SK-N-SH (cell line): Measurements from ENCODE around the gene SUPT3H. TPM values are rescaled to one million over a fixed set of nuclear protein-coding genes. Genes with fewer than 3 reads are reported as not detected.

Source experiments
- CTCF ChIA-PET: fragments of 300-600, 350-600 bp; formaldehyde crosslinking; extraction: SDS; loops from one replicate; lab custom pipeline; 2021; lab: Yijun Ruan, JAX
- POLR2A ChIA-PET: fragments of 350-600 bp; sonication (Branson Sonifier 250); formaldehyde crosslinking; extraction: SDS; loops from one replicate; lab custom pipeline; 2020; ENCODE audit warnings: antibody characterized with exemption, inconsistent platforms; lab: Yijun Ruan, JAX
- DNase-seq: peaks from one replicate; pipeline ENCODE4 v3.0.0; 2012
- H2AFZ ChIP-seq: fragments of 200-600 bp; sonication (generic); 2 replicates; pipeline ENCODE4 v1.8.1; 2016; ENCODE audit warnings: antibody characterized with exemption, mild to moderate bottlenecking, low read depth
- H3F3A ChIP-seq: fragments of 200-600 bp; sonication (generic); replicated peaks from 2 replicates; pipeline ENCODE3; 2016; ENCODE audit warnings: antibody characterized with exemption, mild to moderate bottlenecking; ENCODE audit not compliant: insufficient read depth
- H3K27ac ChIP-seq, 2 experiments: fragments of 200-500 bp in 1 of 2; fragments of 200-600 bp in 1 of 2; sonication (Bioruptor generic) in 1 of 2; sonication (generic), shearing (Covaris generic) in 1 of 2; 2 replicates each; pipeline versions ENCODE4 v1.5.1 to v1.6.1; 2014 to 2016; ENCODE audit warnings: low read depth in 2 of 2, inconsistent platforms in 1 of 2, low read length in 1 of 2, mild to moderate bottlenecking in 1 of 2, mixed read lengths in 1 of 2
- H3K27me3 ChIP-seq: fragments of 200-600 bp; sonication (generic), shearing (Covaris generic); 2 replicates; pipeline ENCODE4 v1.6.1; 2016; ENCODE audit warnings: mixed run types; ENCODE audit not compliant: insufficient read depth
- H3K36me3 ChIP-seq, 2 experiments: fragments of 200-500 bp in 1 of 2; fragments of 200-600 bp in 1 of 2; sonication (Bioruptor generic) in 1 of 2; sonication (generic) in 1 of 2; replicated peaks in 1 of 2; 2 replicates each; pipeline versions ENCODE3 to v1.5.1; 2014 to 2016; ENCODE audit warnings: low read length in 1 of 2, mild to moderate bottlenecking in 1 of 2; ENCODE audit not compliant: insufficient read depth in 2 of 2, control insufficient read depth in 1 of 2
- H3K4me1 ChIP-seq, 2 experiments: fragments of 200-500 bp in 1 of 2; fragments of 200-600 bp in 1 of 2; sonication (Bioruptor generic) in 1 of 2; sonication (generic), shearing (Covaris generic) in 1 of 2; 2 replicates each; pipeline versions ENCODE4 v1.5.1 to v1.6.1; 2014 to 2016; ENCODE audit warnings: low read depth in 1 of 2, low read length in 1 of 2, mixed run types in 1 of 2; ENCODE audit not compliant: insufficient read depth in 2 of 2, control insufficient read depth in 1 of 2
- H3K4me2 ChIP-seq: fragments of 200-600 bp; sonication (generic), shearing (Covaris generic); 2 replicates; pipeline ENCODE4 v1.6.1; 2017; ENCODE audit warnings: mixed run types
- H3K4me3 ChIP-seq, 2 experiments: fragments of 200-500 bp in 1 of 2; fragments of 200-600 bp in 1 of 2; sonication (Bioruptor generic) in 1 of 2; sonication (generic), shearing (Covaris generic) in 1 of 2; 2 replicates each; pipeline versions ENCODE4 v1.5.1 to v1.8.1; 2014 to 2016; ENCODE audit warnings: low read depth in 2 of 2, inconsistent platforms in 1 of 2, low read length in 1 of 2, mild to moderate bottlenecking in 1 of 2, mixed read lengths in 1 of 2, moderate library complexity in 1 of 2
- H3K79me2 ChIP-seq: fragments of 200-600 bp; sonication (generic); 2 replicates; pipeline ENCODE4 v1.8.1; 2017; ENCODE audit warnings: mild to moderate bottlenecking; ENCODE audit not compliant: insufficient read depth
- H3K9ac ChIP-seq: fragments of 200-600 bp; sonication (generic); 2 replicates; pipeline ENCODE4 v1.6.1; 2017; ENCODE audit warnings: mixed run types
- H3K9me2 ChIP-seq: fragments of 200-600 bp; sonication (generic); 2 replicates; pipeline ENCODE4 v1.6.1; 2017; ENCODE audit warnings: mixed run types
- H3K9me3 ChIP-seq: fragments of 200-600 bp; sonication (generic); 2 replicates; pipeline ENCODE4 v1.6.1; 2017; ENCODE audit warnings: mixed run types, mild to moderate bottlenecking, moderate library complexity
- H4K20me1 ChIP-seq: fragments of 200-600 bp; sonication (generic); 2 replicates; pipeline ENCODE4 v1.6.1; 2017; ENCODE audit warnings: mild to moderate bottlenecking, mixed run types; ENCODE audit not compliant: insufficient read depth
- ELF1 ChIP-seq: IDR thresholded peaks from 2 replicates; pipeline ENCODE4 v1.4.0; 2012
- FOSL2 ChIP-seq: IDR thresholded peaks from 2 replicates; pipeline ENCODE4 v1.4.0; 2012; ENCODE audit warnings: low read depth, mild to moderate bottlenecking, moderate library complexity, borderline replicate concordance
- FOXM1 ChIP-seq: IDR thresholded peaks from 2 replicates; pipeline ENCODE4 v1.4.0; 2012; ENCODE audit warnings: low read depth, mild to moderate bottlenecking
- GATA2 ChIP-seq: sonication (generic); formaldehyde crosslinking; IDR thresholded peaks from 2 replicates; pipeline ENCODE4 v1.5.0; 2020; ENCODE audit warnings: mild to moderate bottlenecking, missing genetic modification reagents
- MAX ChIP-seq: IDR thresholded peaks from 2 replicates; pipeline ENCODE4 v1.4.0; 2012; ENCODE audit warnings: low read depth
- NRF1 ChIP-seq: IDR thresholded peaks from 2 replicates; pipeline ENCODE4 v1.6.1; 2012; ENCODE audit warnings: low read depth, mild to moderate bottlenecking, low read length
- RAD21 ChIP-seq: IDR thresholded peaks from 2 replicates; pipeline ENCODE4 v1.6.1; 2012; ENCODE audit warnings: mild to moderate bottlenecking, low read length
- YY1 ChIP-seq: IDR thresholded peaks from 2 replicates; pipeline ENCODE4 v1.4.0; 2012; ENCODE audit warnings: low read depth, mild to moderate bottlenecking
- WGBS: methylation state at CpG from one replicate; pipeline ENCODE4 v1.1.6; 2017; ENCODE audit warnings: low lambda C conversion rate; 5-methylcytosine and 5-hydroxymethylcytosine counted together
- polyA plus RNA-seq, 3 experiments: library from polyadenylated mRNA; depleted of rRNA; stranded (reverse); fragments of >200 nt; gene quantifications; 2 replicates each; pipeline ENCODE4 v1.2.3, GENCODE V29; 2012
- TF ChIP-seq, protein P1 (sequence below): IDR thresholded peaks from 2 replicates; pipeline ENCODE4 v1.6.1; 2012; ENCODE audit warnings: mild to moderate bottlenecking, low read depth, low read length, moderate library complexity
- TF ChIP-seq, protein P2 (sequence below): fragments of 150-350 bp; IDR thresholded peaks from 2 replicates; pipeline ENCODE4 v1.6.1; 2017; ENCODE audit warnings: antibody characterized with exemption, low read length, low read depth, borderline replicate concordance

Gene SUPT3H
- polyA plus RNA-seq, 1 of the 3 experiments (the other 2 are of a cell fraction): 10.9 TPM

DNA sequence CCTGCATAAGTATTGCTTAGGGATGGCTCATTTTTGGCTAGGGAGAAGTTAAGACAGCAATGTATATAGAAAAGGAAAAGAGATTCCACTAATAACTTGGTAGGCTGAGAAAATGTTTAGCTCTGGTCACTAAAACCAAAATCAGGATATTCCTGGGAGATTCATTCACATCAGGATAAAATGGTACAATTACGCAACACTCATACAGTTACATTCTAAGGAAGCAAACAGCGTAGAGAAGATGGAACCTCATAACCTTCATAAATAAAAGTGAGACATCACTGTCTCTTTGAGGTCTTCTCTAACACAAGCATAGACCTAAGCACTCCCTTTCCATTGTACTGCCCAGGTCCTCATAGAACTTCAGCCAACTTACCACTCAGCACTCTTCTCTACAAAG lies 345.3 kb downstream of the SUPT3H start:
- H3K36me3 ChIP-seq: no peaks in the 10 kb centered on the region
- TF ChIP-seq GATA2: no peak
- no peak for TF ChIP-seq NRF1
- no peak for TF ChIP-seq FOXM1
- H3F3A ChIP-seq: no peaks in the 10 kb centered on the region
- no peak for DNase-seq
- no peak overlapping the region for H3K4me3 ChIP-seq
- no peaks in the 10 kb centered on the region for H3K9me2 ChIP-seq
- ChIA-PET CTCF (interaction anchor here (1.4 kb wide), 1 partner anchor 15 kb away, joined by 3 read pairs; no protein-coding TSS in a partner anchor), POLR2A (no interaction called here)
- no peaks in the 10 kb centered on the region for H3K27me3 ChIP-seq
- WGBS: 98% methylated on average over 2 of the region's 2 CpGs
- H3K4me2 ChIP-seq: no peak overlapping the region
- H3K4me1 ChIP-seq: no peaks in the 10 kb centered on the region
- H3K9me3 ChIP-seq: no peaks in the 10 kb centered on the region; the same call in 1 of the 2 replicates
- no peak overlapping the region for H2AFZ ChIP-seq
- H4K20me1 ChIP-seq: no peaks in the 10 kb centered on the region
- H3K27ac ChIP-seq: no peak overlapping the region
- H3K9ac ChIP-seq: no peak overlapping the region
- no peaks in the 10 kb centered on the region for H3K79me2 ChIP-seq

- no peaks in the 10 kb centered on the region for H3K27me3 ChIP-seq
- no peak overlapping the region for H3K9ac ChIP-seq
- H3F3A ChIP-seq: no peaks in the 10 kb centered on the region
- H3K79me2 ChIP-seq: no peaks in the 10 kb centered on the region
- H3K4me3 ChIP-seq: no peak overlapping the region
- no peak overlapping the region for H3K4me2 ChIP-seq
- CTCF ChIA-PET: interaction anchor here (0.6 to 1.4 kb wide), 4 partner anchors 9 to 199 kb away, joined by 3 to 4 read pairs (median 3); no protein-coding TSS in a partner anchor
- DNase-seq: no peak
- no peaks in the 10 kb centered on the region for H3K4me1 ChIP-seq
- no peak for TF ChIP-seq RAD21
- TF ChIP-seq YY1: no peak
- TF ChIP-seq, protein P1, sequence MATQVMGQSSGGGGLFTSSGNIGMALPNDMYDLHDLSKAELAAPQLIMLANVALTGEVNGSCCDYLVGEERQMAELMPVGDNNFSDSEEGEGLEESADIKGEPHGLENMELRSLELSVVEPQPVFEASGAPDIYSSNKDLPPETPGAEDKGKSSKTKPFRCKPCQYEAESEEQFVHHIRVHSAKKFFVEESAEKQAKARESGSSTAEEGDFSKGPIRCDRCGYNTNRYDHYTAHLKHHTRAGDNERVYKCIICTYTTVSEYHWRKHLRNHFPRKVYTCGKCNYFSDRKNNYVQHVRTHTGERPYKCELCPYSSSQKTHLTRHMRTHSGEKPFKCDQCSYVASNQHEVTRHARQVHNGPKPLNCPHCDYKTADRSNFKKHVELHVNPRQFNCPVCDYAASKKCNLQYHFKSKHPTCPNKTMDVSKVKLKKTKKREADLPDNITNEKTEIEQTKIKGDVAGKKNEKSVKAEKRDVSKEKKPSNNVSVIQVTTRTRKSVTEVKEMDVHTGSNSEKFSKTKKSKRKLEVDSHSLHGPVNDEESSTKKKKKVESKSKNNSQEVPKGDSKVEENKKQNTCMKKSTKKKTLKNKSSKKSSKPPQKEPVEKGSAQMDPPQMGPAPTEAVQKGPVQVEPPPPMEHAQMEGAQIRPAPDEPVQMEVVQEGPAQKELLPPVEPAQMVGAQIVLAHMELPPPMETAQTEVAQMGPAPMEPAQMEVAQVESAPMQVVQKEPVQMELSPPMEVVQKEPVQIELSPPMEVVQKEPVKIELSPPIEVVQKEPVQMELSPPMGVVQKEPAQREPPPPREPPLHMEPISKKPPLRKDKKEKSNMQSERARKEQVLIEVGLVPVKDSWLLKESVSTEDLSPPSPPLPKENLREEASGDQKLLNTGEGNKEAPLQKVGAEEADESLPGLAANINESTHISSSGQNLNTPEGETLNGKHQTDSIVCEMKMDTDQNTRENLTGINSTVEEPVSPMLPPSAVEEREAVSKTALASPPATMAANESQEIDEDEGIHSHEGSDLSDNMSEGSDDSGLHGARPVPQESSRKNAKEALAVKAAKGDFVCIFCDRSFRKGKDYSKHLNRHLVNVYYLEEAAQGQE: no peak
- TF ChIP-seq, protein P2, sequence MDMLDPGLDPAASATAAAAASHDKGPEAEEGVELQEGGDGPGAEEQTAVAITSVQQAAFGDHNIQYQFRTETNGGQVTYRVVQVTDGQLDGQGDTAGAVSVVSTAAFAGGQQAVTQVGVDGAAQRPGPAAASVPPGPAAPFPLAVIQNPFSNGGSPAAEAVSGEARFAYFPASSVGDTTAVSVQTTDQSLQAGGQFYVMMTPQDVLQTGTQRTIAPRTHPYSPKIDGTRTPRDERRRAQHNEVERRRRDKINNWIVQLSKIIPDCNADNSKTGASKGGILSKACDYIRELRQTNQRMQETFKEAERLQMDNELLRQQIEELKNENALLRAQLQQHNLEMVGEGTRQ: no peak
- TF ChIP-seq FOSL2: no peak
- TF ChIP-seq GATA2: no peak
- TF ChIP-seq MAX: no peak
- no peak for TF ChIP-seq ELF1
- no peaks in the 10 kb centered on the region for H4K20me1 ChIP-seq
- POLR2A ChIA-PET: no interaction called here
- no peaks in the 10 kb centered on the region for H3K36me3 ChIP-seq
- H3K27ac ChIP-seq: no peak overlapping the region
- H3K9me2 ChIP-seq: no peaks in the 10 kb centered on the region
- H2AFZ ChIP-seq: no peak overlapping the region
- 97% methylated on average over 1 of the region's 1 CpG for WGBS
- no peaks in the 10 kb centered on the region; the same call in 1 of the 2 replicates for H3K9me3 ChIP-seq
Observed at GRCh38 chr6:45031601-45032000, 346.1 kb downstream of the SUPT3H start.
